Loucy (cell line): Measurements from ENCODE around the gene GPR137B.

Experiments used
- EZH2phosphoT487 ChIP-seq: fragments of 200-600 bp; IDR thresholded peaks from 2 replicates; pipeline ENCODE4 v1.6.1; 2018; ENCODE audit warnings: antibody characterized with exemption, mild to moderate bottlenecking, moderate library complexity, borderline replicate concordance
- TF ChIP-seq, protein P1 (sequence below): fragments of 200-600 bp; sonication (generic); conservative IDR thresholded peaks from 2 replicates; pipeline ENCODE4 v1.5.1; 2014; ENCODE audit warnings: mild to moderate bottlenecking, antibody characterized with exemption, low read length

DNA sequence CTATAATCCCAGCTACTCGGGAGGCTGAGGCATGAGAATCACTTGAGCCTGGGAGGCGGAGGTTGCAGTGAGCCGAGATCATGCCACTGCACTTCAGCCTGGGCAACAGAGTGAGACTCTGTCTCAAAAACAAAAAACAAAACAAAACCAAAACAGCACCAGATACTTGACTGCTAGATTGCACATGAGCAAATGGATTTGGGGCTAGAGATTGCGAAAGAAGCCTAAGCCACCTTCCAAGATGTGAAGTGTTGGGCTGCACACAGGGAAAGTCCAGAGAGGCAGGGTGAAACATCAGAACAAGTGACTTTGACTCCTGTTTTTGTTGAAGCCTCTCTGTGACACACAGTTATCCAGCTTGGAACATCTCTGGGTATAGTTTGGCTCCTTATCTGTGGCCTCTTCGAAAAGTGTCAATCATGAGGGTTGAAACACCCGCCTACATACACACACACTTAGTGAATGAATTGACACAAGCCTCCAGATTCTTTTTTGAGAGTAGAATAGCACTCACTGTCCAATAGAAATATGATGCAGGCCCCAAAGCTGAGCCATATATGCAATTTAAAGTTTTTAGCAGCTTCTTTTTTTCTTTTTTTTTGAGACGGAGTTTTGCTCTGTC, 34.2 kb upstream of the GPR137B start:
- TF ChIP-seq, protein P1, sequence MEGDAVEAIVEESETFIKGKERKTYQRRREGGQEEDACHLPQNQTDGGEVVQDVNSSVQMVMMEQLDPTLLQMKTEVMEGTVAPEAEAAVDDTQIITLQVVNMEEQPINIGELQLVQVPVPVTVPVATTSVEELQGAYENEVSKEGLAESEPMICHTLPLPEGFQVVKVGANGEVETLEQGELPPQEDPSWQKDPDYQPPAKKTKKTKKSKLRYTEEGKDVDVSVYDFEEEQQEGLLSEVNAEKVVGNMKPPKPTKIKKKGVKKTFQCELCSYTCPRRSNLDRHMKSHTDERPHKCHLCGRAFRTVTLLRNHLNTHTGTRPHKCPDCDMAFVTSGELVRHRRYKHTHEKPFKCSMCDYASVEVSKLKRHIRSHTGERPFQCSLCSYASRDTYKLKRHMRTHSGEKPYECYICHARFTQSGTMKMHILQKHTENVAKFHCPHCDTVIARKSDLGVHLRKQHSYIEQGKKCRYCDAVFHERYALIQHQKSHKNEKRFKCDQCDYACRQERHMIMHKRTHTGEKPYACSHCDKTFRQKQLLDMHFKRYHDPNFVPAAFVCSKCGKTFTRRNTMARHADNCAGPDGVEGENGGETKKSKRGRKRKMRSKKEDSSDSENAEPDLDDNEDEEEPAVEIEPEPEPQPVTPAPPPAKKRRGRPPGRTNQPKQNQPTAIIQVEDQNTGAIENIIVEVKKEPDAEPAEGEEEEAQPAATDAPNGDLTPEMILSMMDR, result no peak
- no peak for TF ChIP-seq EZH2phosphoT487
